SK-N-MC (cell line): ENCODE data around the gene NEK4.

Source experiments
- DNase-seq: peaks from one replicate; pipeline ENCODE4 v3.0.0-alpha.2; 2011; ENCODE audit warnings: low read depth, low spot score
- H3K27ac ChIP-seq: fragments of 200-600 bp; sonication (generic); 2 replicates; pipeline ENCODE4 v1.5.1; 2016; ENCODE audit warnings: mixed run types
- H3K36me3 ChIP-seq: fragments of 200-600 bp; sonication (generic); 2 replicates; pipeline ENCODE4 v1.6.1; 2017; ENCODE audit warnings: antibody characterized with exemption, low read length, mixed read lengths; ENCODE audit not compliant: insufficient read depth
- H3K4me3 ChIP-seq: fragments of 200-600 bp; sonication (generic); 2 replicates; pipeline ENCODE4 v1.5.1; 2016
- H3K9ac ChIP-seq: fragments of 200-600 bp; sonication (generic); 2 replicates; pipeline ENCODE4 v1.8.0; 2017; ENCODE audit warnings: mixed run types, mixed read lengths; ENCODE audit not compliant: insufficient read length
- H3K9me3 ChIP-seq: fragments of 200-600 bp; sonication (generic); 2 replicates; pipeline ENCODE4 v1.6.1; 2017; ENCODE audit warnings: low read depth, mild to moderate bottlenecking, antibody characterized with exemption, low read length, moderate library complexity, mixed read lengths
- EZH2 ChIP-seq: fragments of 200-600 bp; sonication (generic); IDR thresholded peaks from one replicate; pipeline ENCODE4 v1.6.1; 2017; ENCODE audit warnings: antibody characterized with exemption
- FOXP2 ChIP-seq: optimal IDR thresholded peaks from 2 replicates; pipeline ENCODE3; 2011; ENCODE audit warnings: mild to moderate bottlenecking, moderate library complexity; ENCODE audit not compliant: insufficient read depth; ENCODE audit errors: extremely low read length, control extremely low read depth
- POLR2AphosphoS5 ChIP-seq: IDR thresholded peaks from 2 replicates; pipeline ENCODE4 v1.6.1; 2012; ENCODE audit warnings: mild to moderate bottlenecking, low read depth, low read length, borderline replicate concordance

NEK4 gene

DNA sequence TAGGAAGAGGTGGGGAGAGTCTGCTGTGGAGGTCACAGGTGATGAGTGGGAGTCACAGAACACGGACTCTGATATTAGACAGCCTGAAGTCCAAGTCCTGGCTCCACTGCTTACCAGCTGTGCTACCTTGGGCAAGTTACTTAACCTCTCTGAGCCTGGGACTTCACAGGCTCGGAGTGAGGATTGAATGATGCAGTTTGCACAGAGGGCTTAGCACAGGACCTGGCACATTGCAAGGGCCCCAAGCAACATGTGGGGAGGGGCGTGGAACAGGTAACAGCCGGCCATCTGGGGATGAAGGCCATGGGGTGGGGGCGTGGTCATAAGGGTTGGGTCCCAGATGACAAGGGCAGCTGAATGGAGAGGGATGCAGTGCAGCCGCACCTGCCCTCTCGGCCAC lies 19.6 kb upstream of the NEK4 start:
- TF ChIP-seq FOXP2 (no peak), EZH2 (no peak), POLR2AphosphoS5 (no peak)
- Histone ChIP-seq H3K9me3 (no peaks in the 10 kb centered on the region), H3K9ac (no peak overlapping the region), H3K36me3 (no peaks in the 10 kb centered on the region), H3K27ac (no peak overlapping the region), H3K4me3 (no peak overlapping the region)
- no peak for DNase-seq

GRCh38 chr3:52789746-52790040 lies 19.0 kb upstream of the NEK4 start:
- no peak for DNase-seq
- no peak overlapping the region for H3K27ac ChIP-seq
- H3K4me3 ChIP-seq, result no peak overlapping the region
- H3K9ac ChIP-seq, result no peak overlapping the region
- no peaks in the 10 kb centered on the region for H3K36me3 ChIP-seq
- H3K9me3 ChIP-seq, result no peaks in the 10 kb centered on the region
- TF ChIP-seq EZH2, result no peak
- no peak for TF ChIP-seq POLR2AphosphoS5
- no peak for TF ChIP-seq FOXP2

DNA sequence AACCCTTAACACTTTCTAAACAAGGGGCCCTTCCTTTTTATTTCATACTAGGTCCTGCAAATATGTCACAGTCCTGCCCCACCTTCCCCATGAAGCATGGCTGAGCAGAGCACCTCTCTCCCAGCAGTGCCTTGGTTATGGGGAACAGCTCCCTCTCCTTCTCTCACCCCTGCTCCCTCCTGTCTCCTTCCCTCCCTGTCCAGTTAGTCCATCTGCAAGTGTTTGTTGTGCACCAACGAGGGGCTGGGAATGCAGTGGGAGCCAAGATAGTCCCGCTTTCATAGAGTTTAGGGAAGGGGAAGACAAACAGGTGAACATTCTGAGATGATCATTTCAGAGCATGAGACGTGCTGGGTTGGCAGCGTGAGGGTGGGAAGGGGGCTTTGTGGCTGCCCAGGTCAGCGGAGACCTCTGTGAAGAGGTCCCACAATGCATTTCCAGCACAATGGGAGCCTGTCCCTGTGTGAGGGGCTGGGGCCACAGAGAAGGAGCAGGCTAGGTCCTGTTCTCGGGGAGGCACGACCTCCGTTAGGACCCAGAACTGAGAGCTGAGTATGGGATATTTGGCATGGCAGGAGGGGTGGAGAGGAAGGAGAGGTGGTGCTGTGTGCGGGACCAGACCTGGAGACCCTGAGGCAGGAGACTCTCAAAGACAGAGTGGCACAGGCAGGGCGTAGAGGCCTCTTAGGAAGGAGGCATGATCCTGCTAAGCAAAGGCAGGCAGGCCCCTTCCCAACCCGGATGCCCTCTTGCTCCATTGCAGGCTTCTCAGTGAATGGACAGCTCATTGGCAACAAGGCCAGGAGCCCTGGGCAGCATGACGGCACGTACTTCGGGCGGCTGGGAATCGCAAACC lies 18.4 kb upstream of the NEK4 start:
- Histone ChIP-seq H3K9ac (no peak overlapping the region), H3K9me3 (no peaks in the 10 kb centered on the region), H3K36me3 (no peaks in the 10 kb centered on the region), H3K4me3 (no peak overlapping the region), H3K27ac (no peak overlapping the region)
- no peak for TF ChIP-seq EZH2
- no peak for TF ChIP-seq FOXP2
- TF ChIP-seq POLR2AphosphoS5, result no peak
- DNase-seq, result no peak

DNA sequence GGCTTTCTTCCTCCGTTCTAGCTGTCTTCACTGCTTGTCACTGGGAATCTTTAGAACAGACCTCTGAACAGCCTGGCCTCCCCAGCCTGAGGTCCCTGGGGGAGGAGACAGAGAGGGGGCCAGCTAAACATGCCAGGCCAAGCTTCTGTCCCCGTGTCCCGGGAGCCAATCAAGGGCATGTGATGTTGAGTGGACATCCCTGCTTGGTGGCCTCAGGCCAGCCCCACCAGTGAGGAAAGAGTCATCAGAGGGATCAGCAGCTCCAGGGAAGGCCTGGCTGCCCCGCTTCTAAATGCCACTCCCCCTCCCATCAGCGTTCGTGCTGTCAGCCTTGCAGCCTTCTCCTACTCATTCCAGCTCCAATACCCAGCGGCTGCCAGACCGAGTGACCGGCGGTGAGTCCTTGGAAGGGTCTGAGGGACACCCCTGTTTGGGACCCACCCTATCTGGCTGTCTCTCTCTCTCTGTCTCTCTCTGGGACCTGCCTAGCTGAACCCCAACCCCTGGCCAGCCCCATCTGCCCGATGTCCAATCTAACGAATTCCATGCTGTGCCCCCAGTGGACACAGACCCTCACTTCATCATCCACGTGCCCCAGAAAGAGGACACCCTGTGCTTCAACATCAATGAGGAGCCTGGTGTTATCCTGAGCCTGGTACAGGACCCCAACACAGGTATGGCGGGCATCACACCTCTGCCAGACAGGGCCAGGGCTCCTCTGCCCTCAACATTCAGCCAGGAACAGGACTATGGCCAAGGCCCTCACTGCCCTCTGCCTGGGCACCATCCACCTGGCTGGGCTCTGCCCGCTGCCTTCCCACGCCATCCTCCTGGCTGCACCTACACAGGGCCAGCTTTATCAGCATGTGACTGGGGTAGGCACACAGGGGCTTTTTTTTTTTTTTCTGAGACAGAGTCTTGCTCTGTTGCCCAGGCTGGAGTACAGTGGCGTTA lies 17.2 kb upstream of the NEK4 start:
- no peak for DNase-seq
- no peak overlapping the region for H3K27ac ChIP-seq
- TF ChIP-seq EZH2 (no peak), POLR2AphosphoS5 (no peak), FOXP2 (no peak)
- no peaks in the 10 kb centered on the region for H3K36me3 ChIP-seq
- H3K4me3 ChIP-seq, result no peak overlapping the region
- no peaks in the 10 kb centered on the region for H3K9me3 ChIP-seq
- H3K9ac ChIP-seq, result no peak overlapping the region

- Histone ChIP-seq H3K9ac (no peak overlapping the region), H3K27ac (no peak overlapping the region), H3K9me3 (no peaks in the 10 kb centered on the region), H3K36me3 (no peaks in the 10 kb centered on the region), H3K4me3 (no peak overlapping the region)
- TF ChIP-seq EZH2, result no peak
- no peak for TF ChIP-seq FOXP2
- no peak for TF ChIP-seq POLR2AphosphoS5
- no peak for DNase-seq
These were observed 16.5 kb upstream of the NEK4 start for GRCh38 chr3:52787246-52787645.

- Histone ChIP-seq H3K36me3 (no peaks in the 10 kb centered on the region), H3K9ac (no peak overlapping the region), H3K9me3 (no peaks in the 10 kb centered on the region), H3K4me3 (no peak overlapping the region), H3K27ac (no peak overlapping the region)
- DNase-seq, result no peak
- TF ChIP-seq EZH2 (no peak), FOXP2 (no peak), POLR2AphosphoS5 (no peak)
These were observed 15.8 kb upstream of the NEK4 start for GRCh38 chr3:52786330-52787215.

DNA sequence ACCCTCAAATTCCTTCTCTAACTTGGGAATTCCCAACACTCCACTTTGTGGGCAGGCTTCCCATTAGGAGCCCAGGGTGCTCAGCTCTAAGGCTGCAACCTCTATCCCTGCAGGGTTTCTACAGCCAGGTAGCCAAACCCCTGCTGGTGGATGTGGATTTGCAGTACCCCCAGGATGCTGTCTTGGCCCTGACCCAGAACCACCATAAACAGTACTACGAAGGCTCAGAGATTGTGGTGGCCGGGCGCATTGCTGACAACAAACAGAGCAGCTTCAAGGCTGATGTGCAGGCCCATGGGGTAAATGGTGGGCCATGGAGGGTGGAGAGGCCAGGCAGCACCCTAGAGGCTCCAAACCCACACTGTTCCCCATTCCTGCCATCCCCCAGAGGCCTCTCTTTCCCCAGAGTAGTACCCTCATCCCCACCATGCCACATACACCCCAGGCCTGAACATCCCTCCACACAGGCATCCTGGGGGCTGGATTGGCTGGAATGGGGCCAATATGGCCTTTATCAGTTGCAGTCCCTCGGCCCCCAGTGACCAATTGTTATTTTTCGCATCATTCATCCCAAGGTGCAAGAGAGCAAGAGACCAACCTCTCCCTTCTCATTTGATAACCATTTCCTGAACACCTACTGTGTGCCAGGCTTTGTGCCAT lies 14.3 kb upstream of the NEK4 start:
- Histone ChIP-seq H3K9ac (no peak overlapping the region), H3K36me3 (no peaks in the 10 kb centered on the region), H3K9me3 (no peaks in the 10 kb centered on the region), H3K27ac (no peak overlapping the region), H3K4me3 (no peak overlapping the region)
- no peak for DNase-seq
- TF ChIP-seq EZH2, result no peak
- no peak for TF ChIP-seq FOXP2
- no peak for TF ChIP-seq POLR2AphosphoS5
